Amygdala (tissue), 56 donors: ENCODE results near the gene SAPCD1.

ENCODE experiments used
- DNase-seq, 56 donors: peaks; one replicate each; lab custom pipeline; 2025; lab: John Stamatoyannopoulos, UW

The SAPCD1 gene

GRCh38 chr6:31728767-31729514 is 33.5 kb upstream of the SAPCD1 start, which contains the start of gene DDAH2:
TSS of gene DDAH2 (minus strand) at chr6:31729299. CDS start at chr6:31729161, 138 bp downstream.
- DNase-seq = peak in 1 of 56 donors; percentile 52

GRCh38 chr6:31729515-31729978 is 32.9 kb upstream of the SAPCD1 start:
- peak; percentile 19 to 89 (median 74) for DNase-seq

GRCh38 chr6:31729979-31730630 is 32.4 kb upstream of the SAPCD1 start:
- DNase-seq = peak in 49 of 56 donors; percentile 12 to 80 (median 56)

GRCh38 chr6:31730631-31731086 is 31.8 kb upstream of the SAPCD1 start:
- no peak for DNase-seq

GRCh38 chr6:31732029-31732428 is 30.4 kb upstream of the SAPCD1 start:
- no peak for DNase-seq

GRCh38 chr6:31733734-31734133 is 28.7 kb upstream of the SAPCD1 start:
- no peak for DNase-seq

- DNase-seq = no peak
Measured at GRCh38 chr6:31734247-31734820, 28.1 kb upstream of the SAPCD1 start.

- DNase-seq = peak in 1 of 56 donors; percentile 16
Measured at GRCh38 chr6:31734821-31735406, 27.5 kb upstream of the SAPCD1 start.

- peak in 13 of 56 donors; percentile 8 to 43 (median 20) for DNase-seq
Measured at GRCh38 chr6:31736021-31736767, 26.3 kb upstream of the SAPCD1 start, which contains the start of gene CLIC1. TSS of gene CLIC1 (minus strand) at chr6:31736530. CDS start at chr6:31736300, 230 bp downstream.

GRCh38 chr6:31736768-31737314 is 25.6 kb upstream of the SAPCD1 start:
- no peak for DNase-seq

- DNase-seq = no peak
Measured at GRCh38 chr6:31737315-31737990, 25.0 kb upstream of the SAPCD1 start.

GRCh38 chr6:31737991-31738979 is 24.2 kb upstream of the SAPCD1 start:
- DNase-seq = peak in 4 of 56 donors; percentile 4 to 33 (median 10)

- DNase-seq = peak; percentile 53 to 99 (median 94)
Measured at GRCh38 chr6:31739639-31740396, 22.6 kb upstream of the SAPCD1 start, which contains the start of gene MSH5. TSS of gene MSH5 (plus strand) at chr6:31740005. CDS start at chr6:31740467, 462 bp downstream.

- DNase-seq = no peak
Measured at GRCh38 chr6:31740397-31741223, 21.8 kb upstream of the SAPCD1 start.

- DNase-seq = no peak
Measured at GRCh38 chr6:31741815-31742214, 20.6 kb upstream of the SAPCD1 start.

GRCh38 chr6:31742894-31743293 is 19.6 kb upstream of the SAPCD1 start:
- no peak for DNase-seq
